AML-193 (cell line): ENCODE results near the gene USP2.

Experiments used
- DNase-seq, 2 experiments: peaks; one replicate each; lab custom pipeline; 2025; lab: John Stamatoyannopoulos, UW

The USP2 gene

GRCh38 chr11:119381181-119381988 lies at the start of gene USP2:
Gene USP2 (minus strand): TSS chr11:119381690. CDS start chr11:119373480, 8,210 bp downstream.
- DNase-seq: peak; percentile 88 to 92

GRCh38 chr11:119427279-119427678 lies 45.8 kb upstream of the USP2 start:
- DNase-seq: no peak

GRCh38 chr11:119426142-119426541 lies 44.7 kb upstream of the USP2 start:
- no peak for DNase-seq

- DNase-seq: no peak
Measured at GRCh38 chr11:119424775-119425174, 43.3 kb upstream of the USP2 start.

GRCh38 chr11:119424276-119424675 lies 42.8 kb upstream of the USP2 start:
- DNase-seq: no peak

- DNase-seq: no peak
Measured at GRCh38 chr11:119423509-119424254, 42.2 kb upstream of the USP2 start.

- DNase-seq: no peak
Measured at GRCh38 chr11:119422809-119423508, 41.5 kb upstream of the USP2 start, which contains the start of gene THY1. Gene THY1 (minus strand): TSS chr11:119423172. CDS start chr11:119420905, 2,267 bp downstream.

- no peak for DNase-seq
Measured at GRCh38 chr11:119421941-119422808, 40.7 kb upstream of the USP2 start.

- no peak for DNase-seq
Measured at GRCh38 chr11:119421351-119421750, 39.9 kb upstream of the USP2 start.

GRCh38 chr11:119420631-119421030 lies 39.1 kb upstream of the USP2 start:
- DNase-seq: no peak

- DNase-seq: no peak
Measured at GRCh38 chr11:119419834-119420492, 38.5 kb upstream of the USP2 start.

- no peak for DNase-seq
Measured at GRCh38 chr11:119419246-119419645, 37.8 kb upstream of the USP2 start.

GRCh38 chr11:119418759-119419158 lies 37.3 kb upstream of the USP2 start:
- DNase-seq: no peak

GRCh38 chr11:119417726-119418540 lies 36.4 kb upstream of the USP2 start:
- DNase-seq: no peak

- DNase-seq: no peak
Measured at GRCh38 chr11:119416606-119417580, 35.4 kb upstream of the USP2 start.

- DNase-seq: no peak
Measured at GRCh38 chr11:119415966-119416365, 34.5 kb upstream of the USP2 start.

GRCh38 chr11:119415517-119415916 lies 34.0 kb upstream of the USP2 start:
- no peak for DNase-seq

- DNase-seq: no peak
Measured at GRCh38 chr11:119414734-119415133, 33.2 kb upstream of the USP2 start.

- no peak for DNase-seq
Measured at GRCh38 chr11:119414321-119414720, 32.8 kb upstream of the USP2 start.
